D721Med (cell line): Measurements from ENCODE around the gene TNNC2.

Source experiments
- DNase-seq: peaks from one replicate; pipeline ENCODE4 v3.0.0; 2011; ENCODE audit warnings: low spot score; ENCODE audit not compliant: insufficient read length
- FAIRE-seq: peaks from 2 replicates; lab custom pipeline; 2011; peaks lifted over from hg19 to GRCh38; lab: Jason Lieb, UNC
- TF ChIP-seq, protein P1 (sequence below): IDR thresholded peaks from 2 replicates; pipeline ENCODE4 v1.5.1; 2012; ENCODE audit warnings: mild to moderate bottlenecking, control low read depth; ENCODE audit not compliant: insufficient read depth; ENCODE audit errors: missing control alignments

TNNC2 gene

DNA sequence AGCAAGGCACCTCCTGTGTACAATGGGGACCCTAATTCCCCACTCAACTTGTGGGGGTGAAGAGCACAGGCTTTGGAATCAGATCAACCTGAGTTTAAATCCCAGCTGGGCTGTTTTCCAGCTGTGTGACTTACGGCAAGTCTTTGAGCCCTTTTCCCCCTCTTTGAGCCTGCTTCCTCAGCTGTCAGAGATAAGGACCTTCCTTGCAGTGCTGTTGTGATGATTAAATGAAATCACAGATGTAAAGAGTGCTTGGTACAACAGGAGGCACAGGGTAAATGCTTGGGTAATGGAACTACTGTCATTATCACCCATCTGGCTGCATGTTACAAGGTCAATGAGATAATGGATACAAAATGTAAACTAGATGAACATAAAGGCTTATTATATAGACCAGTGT lies 9.7 kb upstream of the TNNC2 start:
- TF ChIP-seq, protein P1, sequence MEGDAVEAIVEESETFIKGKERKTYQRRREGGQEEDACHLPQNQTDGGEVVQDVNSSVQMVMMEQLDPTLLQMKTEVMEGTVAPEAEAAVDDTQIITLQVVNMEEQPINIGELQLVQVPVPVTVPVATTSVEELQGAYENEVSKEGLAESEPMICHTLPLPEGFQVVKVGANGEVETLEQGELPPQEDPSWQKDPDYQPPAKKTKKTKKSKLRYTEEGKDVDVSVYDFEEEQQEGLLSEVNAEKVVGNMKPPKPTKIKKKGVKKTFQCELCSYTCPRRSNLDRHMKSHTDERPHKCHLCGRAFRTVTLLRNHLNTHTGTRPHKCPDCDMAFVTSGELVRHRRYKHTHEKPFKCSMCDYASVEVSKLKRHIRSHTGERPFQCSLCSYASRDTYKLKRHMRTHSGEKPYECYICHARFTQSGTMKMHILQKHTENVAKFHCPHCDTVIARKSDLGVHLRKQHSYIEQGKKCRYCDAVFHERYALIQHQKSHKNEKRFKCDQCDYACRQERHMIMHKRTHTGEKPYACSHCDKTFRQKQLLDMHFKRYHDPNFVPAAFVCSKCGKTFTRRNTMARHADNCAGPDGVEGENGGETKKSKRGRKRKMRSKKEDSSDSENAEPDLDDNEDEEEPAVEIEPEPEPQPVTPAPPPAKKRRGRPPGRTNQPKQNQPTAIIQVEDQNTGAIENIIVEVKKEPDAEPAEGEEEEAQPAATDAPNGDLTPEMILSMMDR: no peak
- FAIRE-seq: no peak
- no peak for DNase-seq

DNA sequence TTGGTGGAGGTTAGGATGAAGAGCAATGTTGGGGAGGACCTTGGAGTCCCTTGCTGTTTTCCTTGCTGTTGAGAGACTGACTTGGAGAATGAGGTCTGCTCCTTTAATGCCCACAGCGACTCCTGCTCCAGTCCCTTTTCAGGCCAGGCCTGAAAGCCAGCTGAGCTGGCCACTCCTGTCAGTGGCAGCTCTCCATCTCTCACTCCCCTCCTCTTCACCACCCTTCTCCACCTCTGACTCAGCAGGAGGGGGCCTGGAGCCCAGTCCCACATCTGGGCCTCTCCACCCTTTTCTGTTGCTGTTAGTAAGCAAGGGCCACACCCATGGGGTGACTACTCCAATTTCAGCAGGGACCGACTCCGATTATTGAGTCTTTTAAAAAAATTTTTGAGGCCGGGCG lies 8.7 kb upstream of the TNNC2 start:
- FAIRE-seq (no peak), DNase-seq (no peak)

DNA sequence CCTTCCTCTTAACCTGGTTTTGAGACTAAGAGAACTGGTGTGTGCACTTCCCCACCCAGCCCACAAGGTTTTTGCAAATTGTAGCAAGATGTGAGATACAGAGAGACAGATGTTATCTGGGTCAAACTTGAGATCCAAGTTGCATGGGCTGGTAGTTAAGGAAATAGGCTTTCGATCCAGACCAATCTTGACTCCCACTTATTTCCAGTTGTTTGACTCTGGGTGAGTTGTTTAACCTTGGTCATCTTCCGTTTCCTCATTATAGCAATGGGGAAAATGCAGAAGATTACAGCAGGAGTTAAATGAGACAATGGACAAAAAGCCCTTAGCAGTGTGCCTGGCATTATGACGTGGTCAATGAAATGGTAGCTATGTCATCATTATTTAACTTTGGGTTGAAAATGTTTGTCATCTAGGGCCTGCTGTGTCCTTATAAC lies 8.2 kb upstream of the TNNC2 start:
- TF ChIP-seq, protein P1: no peak
- no peak for DNase-seq

More for the DNA sequence above, 8.7 kb upstream of the TNNC2 start:
- TF ChIP-seq, protein P1: no peak

DNA sequence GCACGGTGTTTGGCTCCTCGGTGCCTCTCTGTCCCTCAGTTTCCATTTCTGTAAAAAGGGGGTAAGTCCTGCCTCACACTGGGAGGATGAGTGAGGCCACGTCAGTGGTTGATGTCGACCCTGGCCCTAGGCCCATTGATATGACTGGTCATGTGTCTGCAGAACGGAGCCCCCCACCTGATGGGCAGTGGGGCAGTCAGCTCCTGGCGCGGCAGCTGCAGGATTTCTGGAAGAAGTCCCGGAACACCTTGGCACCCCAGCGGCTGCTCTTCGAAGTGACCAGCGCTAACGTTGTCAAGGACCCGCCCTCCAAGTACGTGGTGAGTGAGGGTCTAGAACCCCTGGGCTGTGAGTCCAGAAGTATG lies 7.7 kb upstream of the TNNC2 start:
- TF ChIP-seq, protein P1: no peak
- FAIRE-seq (no peak), DNase-seq (no peak)

More for the DNA sequence above, 8.2 kb upstream of the TNNC2 start:
- no peak for FAIRE-seq

DNA sequence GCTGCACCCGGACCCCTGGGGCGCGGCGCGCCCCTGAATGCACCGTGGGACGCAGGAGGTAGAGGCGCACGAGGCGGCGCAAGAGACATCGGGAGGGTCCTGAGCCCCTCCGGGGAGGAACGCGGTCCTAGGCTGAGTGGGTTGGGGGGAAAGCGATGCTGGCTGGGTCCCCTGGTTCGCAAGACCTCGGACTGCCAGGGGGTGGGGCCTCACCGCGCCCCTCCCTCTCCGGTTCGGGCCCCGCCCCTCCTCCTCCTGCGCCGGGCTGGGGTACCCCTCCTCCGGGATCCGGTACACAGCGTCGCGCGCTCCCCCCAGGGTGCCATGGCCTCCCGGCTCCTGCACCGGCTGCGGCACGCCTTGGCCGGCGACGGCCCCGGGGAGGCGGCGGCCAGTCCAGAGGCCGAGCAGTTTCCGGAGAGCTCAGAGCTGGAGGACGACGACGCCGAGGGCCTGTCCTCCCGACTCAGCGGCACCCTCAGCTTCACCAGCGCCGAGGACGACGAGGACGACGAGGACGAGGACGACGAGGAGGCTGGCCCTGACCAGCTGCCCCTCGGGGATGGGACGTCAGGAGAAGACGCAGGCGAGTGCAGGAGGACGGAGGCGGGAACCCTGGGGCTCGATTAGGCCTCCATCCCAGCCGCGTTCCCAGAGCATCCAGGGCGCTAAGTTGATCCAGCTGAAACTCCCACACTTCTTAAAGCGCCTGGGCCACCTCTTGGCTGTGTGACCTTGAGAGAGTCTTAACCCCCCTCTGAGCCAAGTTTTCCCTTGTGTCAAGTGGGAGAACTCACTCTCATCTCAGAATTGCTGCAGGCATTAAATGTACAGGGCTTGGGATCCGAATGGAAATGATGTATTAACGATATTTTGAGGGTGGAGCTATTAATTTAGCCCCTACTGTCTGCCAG lies 7.0 kb upstream of the TNNC2 start:
- TF ChIP-seq, protein P1: no peak
- FAIRE-seq (no peak), DNase-seq (peak; percentile 84)

DNA sequence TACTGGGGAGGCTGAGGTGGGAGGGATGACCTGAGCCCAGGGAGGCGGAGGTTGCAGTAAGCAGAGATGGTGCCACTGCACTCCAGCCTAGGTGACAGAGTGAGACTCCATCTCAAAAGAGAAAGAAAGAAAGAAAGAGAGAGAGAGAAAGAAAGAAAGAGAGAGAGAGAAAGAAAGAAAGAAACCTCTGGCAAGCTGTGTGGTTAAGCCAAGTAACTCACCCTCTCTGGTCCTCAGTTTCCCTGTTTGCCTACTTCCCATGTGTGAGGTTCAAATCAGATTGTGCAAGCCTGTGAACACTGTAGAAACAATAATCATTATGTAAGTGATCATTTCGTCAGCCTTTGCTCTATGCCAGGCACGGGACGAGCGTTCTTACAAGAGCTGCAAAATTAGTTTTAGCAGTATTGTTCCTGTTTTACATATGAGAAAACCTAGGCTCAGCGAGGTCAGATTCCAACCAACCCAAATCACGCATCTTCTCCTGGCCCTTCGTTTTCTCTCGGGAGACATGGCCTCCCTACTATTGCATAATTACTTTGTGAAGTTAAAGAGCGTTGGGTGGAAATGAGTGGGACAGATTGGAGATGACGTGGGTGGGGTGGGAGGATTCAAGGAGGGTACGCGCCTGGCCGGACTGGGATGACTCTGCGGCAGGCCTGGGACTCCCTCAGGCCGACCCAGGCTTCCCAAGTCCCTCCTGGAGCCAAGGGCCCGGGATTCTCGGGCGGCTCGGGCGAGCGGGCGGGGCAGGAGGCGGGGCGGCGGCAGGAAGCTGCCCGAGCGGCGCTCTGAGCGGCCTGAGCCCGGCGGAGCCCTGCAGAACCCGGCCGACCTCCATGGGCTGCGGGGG lies 6.1 kb upstream of the TNNC2 start, which contains the start of gene SNX21:
SNX21 (plus strand) TSS at position 770 of the 853 bp plus-strand sequence. CDS start 121 bp downstream, outside the sequence.
- DNase-seq: peak; percentile 51
- TF ChIP-seq, protein P1: no peak
- FAIRE-seq: no peak
